Hepatocyte (in vitro differentiated cells): ENCODE measurements around the gene PDLIM4.

Source experiments
- CTCF ChIP-seq: fragments of 200-600 bp; sonication (generic); IDR thresholded peaks from 2 replicates; pipeline ENCODE4 v1.5.1; 2016; ENCODE audit warnings: antibody characterized with exemption, mild to moderate bottlenecking; ENCODE audit not compliant: poor library complexity
- EZH2 ChIP-seq: fragments of 200-600 bp; sonication (generic); IDR thresholded peaks from 2 replicates; pipeline ENCODE4 v1.6.1; 2016; ENCODE audit warnings: antibody characterized with exemption, mild to moderate bottlenecking, borderline replicate concordance
- EZH2phosphoT487 ChIP-seq: fragments of 200-600 bp; sonication (generic); IDR thresholded peaks from one replicate; pipeline ENCODE4 v1.6.1; 2018; ENCODE audit warnings: antibody characterized with exemption, mild to moderate bottlenecking, low read depth, moderate library complexity; ENCODE audit not compliant: unreplicated experiment, severe bottlenecking

- no peak for TF ChIP-seq CTCF
- no peak for TF ChIP-seq EZH2
- no peak for TF ChIP-seq EZH2phosphoT487
These were observed 19.8 kb upstream of the PDLIM4 start for GRCh38 chr5:132237670-132238069.
